Measurements from ENCODE around the gene COBL. TPM values are rescaled to one million over a fixed set of nuclear protein-coding genes. Genes with fewer than 3 reads are reported as not detected.

The COBL gene
- total RNA-seq, 1 experiment from 2014 or later: 52.3 TPM

- Mint-ChIP-seq H3K9me3 (peaks cover 4% of the 10 kb centered on the region in 2 experiments; a peak in 2 of 5 replicates), H3K36me3 (ENCODE audit: insufficient read depth in 1 of 3, low read depth in 3 of 3) (no peaks in the 10 kb centered on the region; a peak in 1 of 7 replicates), H3K4me3 (no peak overlapping the region), H3K27me3 (ENCODE audit: low read depth) (no peaks in the 10 kb centered on the region; the same call in 1 of the 2 replicates), H3K4me1 (peaks cover 20 to 32% of the 10 kb centered on the region in 2 experiments), H3K27ac (no peak overlapping the region)
- Histone ChIP-seq H3K4me2 (ENCODE audit: insufficient read depth, insufficient read length, low read length) (no peak overlapping the region), H4K8ac (replicated peaks; ENCODE audit: insufficient read length, low read depth, low read length) (no peak overlapping the region), H3K9ac (ENCODE audit: extremely low read depth, insufficient read length, low read length) (no peak overlapping the region), H3K79me2 (ENCODE audit: insufficient read depth, low read length) (no peaks in the 10 kb centered on the region), H2BK120ac (ENCODE audit: low read depth, low read length, poor library complexity, severe bottlenecking) (no peak overlapping the region), H2BK15ac (ENCODE audit: low read depth, low read length) (no peak overlapping the region), H3K4me1 (ENCODE audit: insufficient read depth, low read length) (peaks cover 7% of the 10 kb centered on the region; the same call in 1 of the 2 replicates), H2AFZ (ENCODE audit: low read length) (no peak overlapping the region), H4K20me1 (ENCODE audit: control insufficient read depth, insufficient read depth, insufficient read length) (no peaks in the 10 kb centered on the region), H2BK5ac (ENCODE audit: insufficient read length, low read length) (no peak overlapping the region), H3K27me3 (ENCODE audit: insufficient read depth, low read length) (no peaks in the 10 kb centered on the region), H3K56ac (ENCODE audit: insufficient read length, low read depth, low read length) (no peak overlapping the region), H2BK12ac (ENCODE audit: insufficient read length, low read depth, low read length) (no peak overlapping the region), H2AK5ac (ENCODE audit: insufficient read length, low read length) (no peak overlapping the region), H3K23ac (ENCODE audit: insufficient read length, low read depth, low read length) (no peak overlapping the region), H3K79me1 (ENCODE audit: insufficient read depth, low read depth, low read length, poor library complexity, severe bottlenecking) (no peaks in the 10 kb centered on the region), H3K14ac (ENCODE audit: insufficient read depth, low read length) (no peak overlapping the region), H3K4ac (ENCODE audit: low read depth, low read length) (no peak overlapping the region), H3K23me2 (ENCODE audit: insufficient read length, low read depth, low read length, poor library complexity, severe bottlenecking) (no peaks in the 10 kb centered on the region), H3K27ac (ENCODE audit: insufficient read length, low read depth, low read length) (no peak overlapping the region), H4K5ac (ENCODE audit: insufficient read length, low read depth, low read length) (no peak overlapping the region), H4K91ac (ENCODE audit: insufficient read length, low read depth, low read length) (no peak overlapping the region), H3T11ph (ENCODE audit: low read length) (no peak overlapping the region), H3K18ac (ENCODE audit: insufficient read length, low read depth, low read length) (no peak overlapping the region), H2BK20ac (ENCODE audit: low read depth, low read length, poor library complexity, severe bottlenecking) (no peak overlapping the region), H3K9me3 (ENCODE audit: control insufficient read depth, low read depth, low read length) (no peaks in the 10 kb centered on the region)
- WGBS (ENCODE audit: extremely low coverage, insufficient read length, low lambda C conversion rate): no CpG with 5 or more reads among the region's 5 CpGs
- TF ChIP-seq, protein P1, sequence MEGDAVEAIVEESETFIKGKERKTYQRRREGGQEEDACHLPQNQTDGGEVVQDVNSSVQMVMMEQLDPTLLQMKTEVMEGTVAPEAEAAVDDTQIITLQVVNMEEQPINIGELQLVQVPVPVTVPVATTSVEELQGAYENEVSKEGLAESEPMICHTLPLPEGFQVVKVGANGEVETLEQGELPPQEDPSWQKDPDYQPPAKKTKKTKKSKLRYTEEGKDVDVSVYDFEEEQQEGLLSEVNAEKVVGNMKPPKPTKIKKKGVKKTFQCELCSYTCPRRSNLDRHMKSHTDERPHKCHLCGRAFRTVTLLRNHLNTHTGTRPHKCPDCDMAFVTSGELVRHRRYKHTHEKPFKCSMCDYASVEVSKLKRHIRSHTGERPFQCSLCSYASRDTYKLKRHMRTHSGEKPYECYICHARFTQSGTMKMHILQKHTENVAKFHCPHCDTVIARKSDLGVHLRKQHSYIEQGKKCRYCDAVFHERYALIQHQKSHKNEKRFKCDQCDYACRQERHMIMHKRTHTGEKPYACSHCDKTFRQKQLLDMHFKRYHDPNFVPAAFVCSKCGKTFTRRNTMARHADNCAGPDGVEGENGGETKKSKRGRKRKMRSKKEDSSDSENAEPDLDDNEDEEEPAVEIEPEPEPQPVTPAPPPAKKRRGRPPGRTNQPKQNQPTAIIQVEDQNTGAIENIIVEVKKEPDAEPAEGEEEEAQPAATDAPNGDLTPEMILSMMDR (conservative IDR thresholded peaks at IDR 0.05): peak; percentile 58
- peak; percentile 51 for DNase-seq
Observed at GRCh38 chr7:51354897-51355296, 38.3 kb upstream of the COBL start.

Measured in H9 (cell line).